HCT116 (cell line): Measurements from ENCODE around the gene GATAD2A. TPM values are rescaled to one million over a fixed set of nuclear protein-coding genes. Genes with fewer than 3 reads are reported as not detected.

Source experiments
- ATAC-seq: fragments of 200-7000 bp; cut with Tn5 transposase; 2 replicates; pipeline ENCODE4 v1.9.1; 2020; ENCODE audit warnings: mild to moderate bottlenecking, moderate library complexity
- BruUV-seq: library from RNA; stranded (reverse); fragments of 400-500 nt; replicated peaks from 2 replicates; lab custom pipeline; 2021; lab: Mats Ljungman, UMichigan
- CTCF ChIA-PET: fragments of 300-600 bp; sonication (Branson Sonifier 250); formaldehyde crosslinking; loops from one replicate; lab custom pipeline; 2021; ENCODE audit warnings: antibody characterized with exemption; lab: Charles Lee
- POLR2A ChIA-PET: fragments of 300-600, 350-600 bp; sonication (Branson Sonifier 250); formaldehyde crosslinking; loops from one replicate; lab custom pipeline; 2021; ENCODE audit warnings: antibody characterized with exemption; lab: Charles Lee
- RAD21 ChIA-PET, 2 experiments: fragments of 300-600 bp; sonication (Branson Sonifier 250); formaldehyde crosslinking; loops; one replicate each; lab custom pipeline; 2023; ENCODE audit warnings: low total read pairs in 2 of 2; ENCODE audit not compliant: uncharacterized antibody in 2 of 2, unreplicated experiment in 2 of 2, low non-redundant PET in 1 of 2; lab: Charles Lee
- DNase-seq: peaks from one replicate; pipeline ENCODE4 v3.0.0-alpha.2; 2010; ENCODE audit warnings: low read depth, low spot score
- H2AFZ ChIP-seq: fragments of 200-600 bp; shearing (Covaris generic), sonication (generic); 2 replicates; pipeline ENCODE4 v1.6.1; 2017; ENCODE audit warnings: low read depth, mixed run types, mixed read lengths, antibody characterized with exemption, low read length; ENCODE audit not compliant: poor library complexity, severe bottlenecking
- H3K27ac ChIP-seq: 2 replicates; pipeline ENCODE4 v1.5.1; 2012; ENCODE audit warnings: low read depth, low read length
- H3K27me3 ChIP-seq: fragments of 200-600 bp; sonication (generic); 2 replicates; pipeline ENCODE4 v1.6.1; 2016; ENCODE audit warnings: mixed run types, low read length, mixed read lengths; ENCODE audit not compliant: insufficient read depth
- H3K36me3 ChIP-seq, 2 experiments: fragments of 200-500 bp in 1 of 2; fragments of 200-600 bp in 1 of 2; sonication (Bioruptor generic) in 1 of 2; sonication (generic) in 1 of 2; 2 replicates each; pipeline versions ENCODE4 v1.5.1 to v1.6.1; 2014 to 2016; ENCODE audit warnings: low read length in 2 of 2, inconsistent platforms in 1 of 2, mixed read lengths in 1 of 2, mixed run types in 1 of 2; ENCODE audit not compliant: insufficient read depth in 2 of 2, control insufficient read depth in 1 of 2
- H3K4me1 ChIP-seq, 2 experiments: fragments of 200-600 bp in 1 of 2; sonication (generic) in 1 of 2; 2 replicates each; pipeline versions ENCODE4 v1.5.1 to v1.6.1; 2012 to 2017; ENCODE audit warnings: low read length in 2 of 2, inconsistent platforms in 1 of 2, mild to moderate bottlenecking in 1 of 2, mixed read lengths in 1 of 2, mixed run types in 1 of 2, moderate library complexity in 1 of 2; ENCODE audit not compliant: insufficient read depth in 2 of 2, control insufficient read depth in 1 of 2
- H3K4me2 ChIP-seq: fragments of 200-600 bp; sonication (generic); 2 replicates; pipeline ENCODE4 v1.6.1; 2017; ENCODE audit warnings: mixed run types, low read length, mixed read lengths
- H3K4me3 ChIP-seq, 2 experiments: fragments of 200-600 bp in 1 of 2; sonication (generic) in 1 of 2; replicated peaks in 1 of 2; 2 replicates each; pipeline ENCODE4 v1.5.1; 2011 to 2016; ENCODE audit warnings: low read length in 2 of 2, control low read depth in 1 of 2, low read depth in 1 of 2, mild to moderate bottlenecking in 1 of 2, mixed read lengths in 1 of 2, mixed run types in 1 of 2
- H3K79me2 ChIP-seq: fragments of 200-600 bp; sonication (generic); 2 replicates; pipeline ENCODE4 v1.6.1; 2017; ENCODE audit warnings: mild to moderate bottlenecking, mixed run types, low read length, moderate library complexity, mixed read lengths; ENCODE audit not compliant: insufficient read depth
- H3K9ac ChIP-seq: fragments of 200-600 bp; sonication (generic); 2 replicates; pipeline ENCODE4 v1.6.1; 2016; ENCODE audit warnings: low read length, mixed read lengths
- H3K9me2 ChIP-seq: fragments of 200-600 bp; sonication (generic), shearing (Covaris generic); 2 replicates; pipeline ENCODE4 v1.6.1; 2017; ENCODE audit warnings: mixed run types, mild to moderate bottlenecking, moderate library complexity; ENCODE audit not compliant: insufficient read depth
- H3K9me3 ChIP-seq, 2 experiments: fragments of 200-500 bp in 1 of 2; fragments of 200-600 bp in 1 of 2; sonication (Bioruptor generic) in 1 of 2; sonication (generic) in 1 of 2; 2 replicates each; pipeline ENCODE4 v1.6.1; 2014 to 2017; ENCODE audit warnings: low read length in 2 of 2, mixed read lengths in 2 of 2, inconsistent platforms in 1 of 2, low read depth in 1 of 2, mild to moderate bottlenecking in 1 of 2, mixed run types in 1 of 2, moderate library complexity in 1 of 2; ENCODE audit not compliant: control insufficient read depth in 1 of 2, insufficient read depth in 1 of 2
- H4K20me1 ChIP-seq: fragments of 200-600 bp; sonication (generic), shearing (Covaris generic); 2 replicates; pipeline ENCODE4 v1.6.1; 2017; ENCODE audit warnings: mixed run types, mild to moderate bottlenecking, moderate library complexity; ENCODE audit not compliant: insufficient read depth
- CBX3 ChIP-seq: IDR thresholded peaks from 2 replicates; pipeline ENCODE4 v1.6.1; 2012; ENCODE audit warnings: low read depth
- CEBPB ChIP-seq: IDR thresholded peaks from 2 replicates; pipeline ENCODE4 v1.6.1; 2012; ENCODE audit warnings: low read depth
- EGR1 ChIP-seq: IDR thresholded peaks from 2 replicates; pipeline ENCODE4 v1.6.1; 2012; ENCODE audit warnings: low read depth
- ELF1 ChIP-seq: IDR thresholded peaks from 2 replicates; pipeline ENCODE4 v1.6.1; 2012; ENCODE audit warnings: low read depth, borderline replicate concordance
- EZH2 ChIP-seq: fragments of 200-600 bp; sonication (generic); IDR thresholded peaks from 2 replicates; pipeline ENCODE4 v1.6.1; 2017; ENCODE audit warnings: antibody characterized with exemption, mixed run types
- FOSL1 ChIP-seq: IDR thresholded peaks from 2 replicates; pipeline ENCODE4 v1.6.1; 2012; ENCODE audit warnings: low read depth
- JUND ChIP-seq: IDR thresholded peaks from 2 replicates; pipeline ENCODE4 v1.6.1; 2012
- POLR2A ChIP-seq: IDR thresholded peaks from 2 replicates; pipeline ENCODE4 v1.7.0; 2011; ENCODE audit warnings: borderline replicate concordance; ENCODE audit not compliant: insufficient read depth, insufficient read length; ENCODE audit errors: extremely low read depth
- POLR2AphosphoS5 ChIP-seq: IDR thresholded peaks from 2 replicates; pipeline ENCODE4 v1.6.1; 2011; ENCODE audit warnings: mild to moderate bottlenecking, low read depth, low read length, moderate library complexity
- RAD21 ChIP-seq: IDR thresholded peaks from 2 replicates; pipeline ENCODE4 v1.6.1; 2012; ENCODE audit warnings: low read depth, mild to moderate bottlenecking
- REST ChIP-seq: IDR thresholded peaks from 2 replicates; pipeline ENCODE4 v1.6.1; 2012; ENCODE audit warnings: low read depth
- SIN3A ChIP-seq: IDR thresholded peaks from 2 replicates; pipeline ENCODE4 v1.6.1; 2012; ENCODE audit warnings: low read depth
- SP1 ChIP-seq: IDR thresholded peaks from 2 replicates; pipeline ENCODE4 v1.6.1; 2012; ENCODE audit warnings: low read depth
- TCF7L2 ChIP-seq: IDR thresholded peaks from 2 replicates; pipeline ENCODE4 v1.7.0; 2011; ENCODE audit warnings: borderline replicate concordance, inconsistent platforms; ENCODE audit not compliant: insufficient read depth, insufficient read length; ENCODE audit errors: extremely low read depth
- ZFX ChIP-seq: fragments of 450-650 bp; IDR thresholded peaks from 2 replicates; pipeline ENCODE4 v1.6.1; 2017
- intact Hi-C: fragments of 100-400 bp; cut with micrococcal nuclease; formaldehyde crosslinking; loops from 2 replicates; pipeline ENCODE4 v1.10.0; 2022
- total RNA-seq: library from RNA; stranded (reverse); gene quantifications from one replicate; pipeline ENCODE4 v1.2.1, GENCODE V29; 2021; ENCODE audit not compliant: unreplicated experiment
- TF ChIP-seq, protein P1 (sequence below), 3 experiments: fragments of 200-600 bp in 1 of 3; sonication (generic) in 1 of 3; IDR thresholded peaks in 2 of 3; conservative IDR thresholded peaks in 1 of 3; 2 replicates each; pipeline ENCODE4 v1.5.1; 2012 to 2017; ENCODE audit warnings: low read depth in 2 of 3, low read length in 2 of 3, antibody characterized with exemption in 1 of 3, borderline replicate concordance in 1 of 3, control low read depth in 1 of 3, mild to moderate bottlenecking in 1 of 3, mixed read lengths in 1 of 3, mixed run types in 1 of 3, moderate library complexity in 1 of 3; ENCODE audit not compliant: insufficient read depth in 1 of 3
- TF ChIP-seq, protein P2 (sequence below): IDR thresholded peaks from 2 replicates; pipeline ENCODE4 v1.6.1; 2012
- TF ChIP-seq, protein P3 (sequence below): IDR thresholded peaks from 2 replicates; pipeline ENCODE4 v1.6.1; 2011; ENCODE audit warnings: mild to moderate bottlenecking, low read length, moderate library complexity; ENCODE audit not compliant: insufficient replicate concordance; ENCODE audit errors: extremely low read depth

The GATAD2A gene
- total RNA-seq, 1 experiment from 2014 or later, result 130 TPM

- Histone ChIP-seq H3K9me3 (no peaks in the 10 kb centered on the region), H3K27me3 (no peaks in the 10 kb centered on the region), H3K4me3 (no peak overlapping the region), H3K36me3 (no peaks in the 10 kb centered on the region), H2AFZ (no peak overlapping the region), H3K9me2 (no peaks in the 10 kb centered on the region), H3K4me1 (no peaks in the 10 kb centered on the region), H4K20me1 (no peaks in the 10 kb centered on the region), H3K4me2 (no peak overlapping the region), H3K27ac (no peak overlapping the region), H3K9ac (no peak overlapping the region), H3K79me2 (no peaks in the 10 kb centered on the region)
- ATAC-seq, result no peak
- ChIA-PET CTCF (interaction anchor here (1.0 to 4.9 kb wide), 13 partner anchors 13 to 408 kb away, joined by 3 to 52 read pairs (median 4); partner anchors contain the start of gene NDUFA13), RAD21 (interaction anchor here (0.9 to 1.3 kb wide), 3 partner anchors 12 to 21 kb away, joined by 4 read pairs; no protein-coding TSS in a partner anchor), POLR2A (no interaction called here)
- TF ChIP-seq ZFX, result no peak
- no peak for TF ChIP-seq JUND
- TF ChIP-seq, protein P1, sequence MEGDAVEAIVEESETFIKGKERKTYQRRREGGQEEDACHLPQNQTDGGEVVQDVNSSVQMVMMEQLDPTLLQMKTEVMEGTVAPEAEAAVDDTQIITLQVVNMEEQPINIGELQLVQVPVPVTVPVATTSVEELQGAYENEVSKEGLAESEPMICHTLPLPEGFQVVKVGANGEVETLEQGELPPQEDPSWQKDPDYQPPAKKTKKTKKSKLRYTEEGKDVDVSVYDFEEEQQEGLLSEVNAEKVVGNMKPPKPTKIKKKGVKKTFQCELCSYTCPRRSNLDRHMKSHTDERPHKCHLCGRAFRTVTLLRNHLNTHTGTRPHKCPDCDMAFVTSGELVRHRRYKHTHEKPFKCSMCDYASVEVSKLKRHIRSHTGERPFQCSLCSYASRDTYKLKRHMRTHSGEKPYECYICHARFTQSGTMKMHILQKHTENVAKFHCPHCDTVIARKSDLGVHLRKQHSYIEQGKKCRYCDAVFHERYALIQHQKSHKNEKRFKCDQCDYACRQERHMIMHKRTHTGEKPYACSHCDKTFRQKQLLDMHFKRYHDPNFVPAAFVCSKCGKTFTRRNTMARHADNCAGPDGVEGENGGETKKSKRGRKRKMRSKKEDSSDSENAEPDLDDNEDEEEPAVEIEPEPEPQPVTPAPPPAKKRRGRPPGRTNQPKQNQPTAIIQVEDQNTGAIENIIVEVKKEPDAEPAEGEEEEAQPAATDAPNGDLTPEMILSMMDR (IDR thresholded peaks at IDR 0.05 in 2 of 3, conservative IDR thresholded peaks at IDR 0.05 in 1 of 3; ENCODE audit: borderline replicate concordance in 1 of 3, insufficient read depth in 1 of 3, low read depth in 2 of 3, low read length in 2 of 3), result no peak
- no peak for TF ChIP-seq CBX3
- no peak for TF ChIP-seq RAD21
- TF ChIP-seq ELF1, result no peak
- TF ChIP-seq SP1, result no peak
- TF ChIP-seq POLR2AphosphoS5, result no peak
- no peak for TF ChIP-seq CEBPB
- TF ChIP-seq EZH2, result no peak
- TF ChIP-seq EGR1, result no peak
- TF ChIP-seq POLR2A, result no peak
- no peak for TF ChIP-seq FOSL1
- TF ChIP-seq REST, result no peak
- TF ChIP-seq, protein P2, sequence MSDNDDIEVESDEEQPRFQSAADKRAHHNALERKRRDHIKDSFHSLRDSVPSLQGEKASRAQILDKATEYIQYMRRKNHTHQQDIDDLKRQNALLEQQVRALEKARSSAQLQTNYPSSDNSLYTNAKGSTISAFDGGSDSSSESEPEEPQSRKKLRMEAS, result no peak
- TF ChIP-seq, protein P3, sequence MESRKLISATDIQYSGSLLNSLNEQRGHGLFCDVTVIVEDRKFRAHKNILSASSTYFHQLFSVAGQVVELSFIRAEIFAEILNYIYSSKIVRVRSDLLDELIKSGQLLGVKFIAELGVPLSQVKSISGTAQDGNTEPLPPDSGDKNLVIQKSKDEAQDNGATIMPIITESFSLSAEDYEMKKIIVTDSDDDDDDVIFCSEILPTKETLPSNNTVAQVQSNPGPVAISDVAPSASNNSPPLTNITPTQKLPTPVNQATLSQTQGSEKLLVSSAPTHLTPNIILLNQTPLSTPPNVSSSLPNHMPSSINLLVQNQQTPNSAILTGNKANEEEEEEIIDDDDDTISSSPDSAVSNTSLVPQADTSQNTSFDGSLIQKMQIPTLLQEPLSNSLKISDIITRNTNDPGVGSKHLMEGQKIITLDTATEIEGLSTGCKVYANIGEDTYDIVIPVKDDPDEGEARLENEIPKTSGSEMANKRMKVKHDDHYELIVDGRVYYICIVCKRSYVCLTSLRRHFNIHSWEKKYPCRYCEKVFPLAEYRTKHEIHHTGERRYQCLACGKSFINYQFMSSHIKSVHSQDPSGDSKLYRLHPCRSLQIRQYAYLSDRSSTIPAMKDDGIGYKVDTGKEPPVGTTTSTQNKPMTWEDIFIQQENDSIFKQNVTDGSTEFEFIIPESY, result no peak
- TF ChIP-seq TCF7L2, result no peak
- no peak for TF ChIP-seq SIN3A
- no peak for DNase-seq
- intact Hi-C loops, result no loop called here
- BruUV-seq, result no TSS peak
Measured at GRCh38 chr19:19553670-19554069, 148.2 kb downstream of the GATAD2A start.
